ENCODE results near the gene FBLN1. TPM values are rescaled to one million over a fixed set of nuclear protein-coding genes. Genes with fewer than 3 reads are reported as not detected.

The FBLN1 gene
- total and polyA plus RNA-seq, 2 of the 13 experiments (the other 11 are each of a cell fraction or from before 2014, with no cell fraction given) = 37.3 to 103 TPM

GRCh38 chr22:45475851-45476514, 26.7 kb upstream of the FBLN1 start:
- no peak for FAIRE-seq
- CTCF ChIA-PET (ENCODE audit: low intra/inter-chr PET ratio, low total read pairs) = no interaction called here
- in situ Hi-C loops (cut with HindIII; ENCODE audit: extremely low pct_ligation_motif_present, low pct_unique_long_range_greater_than_20kb) = no loop called here

GRCh38 chr22:45476814-45477213, 25.9 kb upstream of the FBLN1 start:
- H2AFZ ChIP-seq (ENCODE audit: low read length) = no peak overlapping the region
- H3K27ac ChIP-seq (ENCODE audit: extremely low read length, insufficient read depth, low read length) = no peak overlapping the region
- intact Hi-C loops (cut with micrococcal nuclease; ENCODE audit: unreplicated experiment) = no loop called here
- H3K4me1 ChIP-seq (ENCODE audit: insufficient read depth, low read length) = peaks cover 68% of the 10 kb centered on the region
- no peaks in the 10 kb centered on the region for H3K27me3 ChIP-seq (ENCODE audit: control insufficient read depth in 1 of 2, insufficient read depth in 2 of 2, low read length in 2 of 2)
- in situ Hi-C loops (cut with HindIII; ENCODE audit: extremely low pct_ligation_motif_present, low pct_unique_long_range_greater_than_20kb) = no loop called here
- no peak overlapping the region for H3K9ac ChIP-seq (ENCODE audit: insufficient read depth, low read depth, low read length)
- ChIA-PET POLR2A (interaction anchor here (1.1 kb wide), 2 partner anchors 27 to 203 kb away, joined by 3 read pairs; no protein-coding TSS in a partner anchor), CTCF (ENCODE audit: low intra/inter-chr PET ratio, low total read pairs) (no interaction called here)
- peak; percentile 8 for FAIRE-seq
- H4K20me1 ChIP-seq (ENCODE audit: insufficient read depth, low read length) = no peaks in the 10 kb centered on the region
- no peaks in the 10 kb centered on the region for H3K79me2 ChIP-seq (ENCODE audit: insufficient read depth, low read length)
- no peak overlapping the region for H3K4me3 ChIP-seq (replicated peaks in 1 of 3; ENCODE audit: insufficient read depth in 1 of 3, low read depth in 2 of 3, low read length in 3 of 3)
- peak; percentile 21; the same call in 1 of the 3 replicates for ATAC-seq
- BruUV-seq (replicated peaks) = no TSS peak
- H3K4me2 ChIP-seq (ENCODE audit: low read depth, low read length) = peak overlapping the region; percentile 49
- no peaks in the 10 kb centered on the region for H3K36me3 ChIP-seq (replicated peaks in 1 of 2; ENCODE audit: control insufficient read depth in 1 of 2, insufficient read depth in 2 of 2, low read length in 2 of 2)
- DNase-seq (ENCODE audit: low spot score) = peak; percentile 39
- WGBS (ENCODE audit: low lambda C conversion rate) = 2% methylated on average over 6 of the region's 6 CpGs
- H3K9me3 ChIP-seq (ENCODE audit: low read length) = no peaks in the 10 kb centered on the region
- TF ChIP-seq ATF3 (CRISPR knock-in tag; IDR thresholded peaks at IDR 0.05) = 0 out of 2 replicates have a peak, but pooled peaks have one; percentile 48
- TF ChIP-seq PHF21A (CRISPR knock-in tag; IDR thresholded peaks at IDR 0.05) = 0 out of 2 replicates have a peak, but pooled peaks have one; percentile 18
- TF ChIP-seq ARID5B (CRISPR knock-in tag; IDR thresholded peaks at IDR 0.05) = peak; percentile 7; the same call in 1 of the 2 replicates
- TF ChIP-seq ZNF335 (CRISPR knock-in tag; IDR thresholded peaks at IDR 0.05) = no peak
- TF ChIP-seq THAP9 (CRISPR knock-in tag; IDR thresholded peaks at IDR 0.05; ENCODE audit: borderline replicate concordance) = no peak
- TF ChIP-seq CEBPB (IDR thresholded peaks at IDR 0.05; ENCODE audit: borderline replicate concordance, low read depth, low read length) = peak; percentile 16; the same call in 1 of the 2 replicates

More at GRCh38 chr22:45475851-45476514, 26.7 kb upstream of the FBLN1 start:
- Histone ChIP-seq H3K36me3 (replicated peaks in 1 of 2; ENCODE audit: control insufficient read depth in 1 of 2, insufficient read depth in 2 of 2, low read length in 2 of 2) (no peaks in the 10 kb centered on the region), H3K9me3 (ENCODE audit: low read length) (no peaks in the 10 kb centered on the region), H3K79me2 (ENCODE audit: insufficient read depth, low read length) (no peaks in the 10 kb centered on the region), H4K20me1 (ENCODE audit: insufficient read depth, low read length) (no peaks in the 10 kb centered on the region), H3K27ac (ENCODE audit: extremely low read length, insufficient read depth, low read length) (no peak overlapping the region), H3K4me1 (ENCODE audit: insufficient read depth, low read length) (peaks cover 60% of the 10 kb centered on the region), H3K9ac (ENCODE audit: insufficient read depth, low read depth, low read length) (no peak overlapping the region), H3K4me2 (ENCODE audit: low read depth, low read length) (peak overlapping the region; percentile 33; the same call in 1 of the 2 replicates), H3K4me3 (replicated peaks in 1 of 3; ENCODE audit: insufficient read depth in 1 of 3, low read depth in 2 of 3, low read length in 3 of 3) (peak overlapping the region in 1 of 3 experiments; percentile 33; a peak in 1 of 6 replicates), H2AFZ (ENCODE audit: low read length) (no peak overlapping the region), H3K27me3 (ENCODE audit: control insufficient read depth in 1 of 2, insufficient read depth in 2 of 2, low read length in 2 of 2) (no peaks in the 10 kb centered on the region)
- WGBS (ENCODE audit: low lambda C conversion rate) = 42% methylated on average over 11 of the region's 15 CpGs
- intact Hi-C loops (cut with micrococcal nuclease; ENCODE audit: unreplicated experiment) = no loop called here
- POLR2A ChIA-PET = interaction anchor here (1.1 kb wide), 1 partner anchor 28 kb away, joined by 3 read pairs; no protein-coding TSS in a partner anchor
- no TSS peak for BruUV-seq (replicated peaks)
- ATAC-seq = peak; percentile 44
- no peak for DNase-seq (ENCODE audit: low spot score)
- TF ChIP-seq, protein P1, sequence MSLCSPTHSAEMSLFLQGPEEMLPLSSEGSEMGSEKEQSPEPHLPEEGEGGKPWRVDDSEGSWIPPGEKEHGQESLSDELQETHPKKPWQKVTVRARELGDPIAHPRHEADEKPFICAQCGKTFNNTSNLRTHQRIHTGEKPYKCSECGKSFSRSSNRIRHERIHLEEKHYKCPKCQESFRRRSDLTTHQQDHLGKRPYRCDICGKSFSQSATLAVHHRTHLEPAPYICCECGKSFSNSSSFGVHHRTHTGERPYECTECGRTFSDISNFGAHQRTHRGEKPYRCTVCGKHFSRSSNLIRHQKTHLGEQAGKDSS (CRISPR knock-in tag; IDR thresholded peaks at IDR 0.05; ENCODE audit: borderline replicate concordance, low read depth) = 0 out of 2 replicates have a peak, but pooled peaks have one; percentile 30
- TF ChIP-seq CEBPB (IDR thresholded peaks at IDR 0.05; ENCODE audit: borderline replicate concordance, low read depth, low read length) (peak; percentile 51; the same call in 1 of the 2 replicates), ZNF160 (CRISPR knock-in tag; IDR thresholded peaks at IDR 0.05) (no peak)

All from HepG2 (cell line).